NAMALWA (cell line): Measurements from ENCODE around the gene PIK3R2.
"Not testable (repeated sequence)": the region's sequence is repeated elsewhere in the genome, so short reads cannot be mapped to it uniquely, and the experiment has no call there.

Experiments
- DNase-seq: peaks from one replicate; pipeline ENCODE4 v3.0.0-alpha.2; 2015; ENCODE audit warnings: low spot score

The PIK3R2 gene

DNA sequence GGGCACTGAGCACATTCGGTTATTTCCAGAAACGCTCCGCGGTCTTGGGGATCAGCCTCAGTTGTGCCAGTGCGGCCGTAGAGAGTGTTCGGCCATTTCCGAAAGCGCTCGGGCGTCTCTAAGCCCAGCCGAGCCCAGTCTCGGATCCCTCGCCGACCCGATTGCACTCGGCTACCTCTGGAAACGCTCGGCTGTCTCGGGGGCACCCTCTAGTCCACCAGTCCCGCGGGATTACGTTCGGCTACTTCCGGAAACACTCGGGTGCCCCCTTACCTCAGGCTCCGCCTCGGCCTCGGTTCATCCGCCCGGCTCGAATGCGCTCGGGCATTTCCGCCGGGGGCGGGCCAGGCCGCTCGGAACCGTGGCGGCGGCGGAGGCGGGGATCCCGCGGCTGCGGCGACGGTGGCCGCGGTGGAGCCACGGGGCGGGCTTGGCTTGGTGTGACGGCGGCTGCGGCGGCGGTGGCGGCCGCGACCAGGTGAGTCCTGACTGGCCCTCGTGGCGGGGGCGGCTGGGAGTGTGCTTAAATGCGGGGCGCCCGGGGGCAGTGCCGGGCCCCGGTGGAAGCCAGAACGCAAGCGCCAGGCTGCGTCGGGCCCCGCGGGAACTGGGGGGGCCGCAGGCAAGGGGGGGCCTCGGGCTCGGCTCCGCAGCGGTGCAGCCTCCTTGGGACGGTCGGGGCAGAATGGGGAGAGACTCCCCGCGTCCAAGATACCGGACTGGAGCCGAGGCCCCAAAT lies at the start of gene PIK3R2:
Gene PIK3R2, plus strand, starts transcription at position 347 of the 739 bp plus-strand sequence. CDS start 2,717 bp downstream, outside the sequence.
- DNase-seq: peak; percentile 99

DNA sequence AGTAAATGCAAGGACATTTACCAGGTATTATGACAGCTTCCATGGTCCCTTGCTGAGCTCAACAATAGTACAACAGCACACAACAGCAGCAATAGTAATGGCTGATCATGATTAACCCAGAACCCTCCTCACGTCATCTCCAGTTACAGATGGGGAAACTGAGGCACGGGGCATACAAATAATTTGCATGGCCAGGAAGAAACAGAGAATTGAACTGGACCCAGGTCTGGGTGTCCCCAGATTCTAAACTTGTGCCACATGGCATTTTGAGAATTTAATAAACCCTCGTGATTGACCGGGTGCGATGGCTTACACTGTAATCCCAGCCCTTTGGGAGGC lies 48.2 kb upstream of the PIK3R2 start:
- no peak for DNase-seq

DNA sequence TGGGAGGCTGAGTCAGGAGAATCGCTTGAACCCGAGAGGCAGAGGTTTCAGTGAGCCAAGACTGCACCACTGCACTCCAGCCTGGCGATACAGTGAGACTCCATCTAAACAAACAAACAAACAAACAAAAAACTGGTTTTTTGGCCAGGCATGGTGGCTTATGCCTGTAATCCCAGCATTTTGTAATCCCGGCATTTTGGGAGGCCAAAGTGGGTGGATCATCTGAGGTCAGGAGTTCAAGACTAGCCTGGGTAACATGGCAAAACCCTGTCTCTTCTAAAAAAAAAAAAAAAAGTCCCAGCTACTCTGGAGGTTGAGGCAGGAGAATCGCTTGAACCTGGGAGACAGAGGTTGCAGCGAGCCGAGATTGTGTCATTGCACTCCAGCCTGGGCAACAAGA lies 47.7 kb upstream of the PIK3R2 start:
- not testable (repeated sequence) for DNase-seq

DNA sequence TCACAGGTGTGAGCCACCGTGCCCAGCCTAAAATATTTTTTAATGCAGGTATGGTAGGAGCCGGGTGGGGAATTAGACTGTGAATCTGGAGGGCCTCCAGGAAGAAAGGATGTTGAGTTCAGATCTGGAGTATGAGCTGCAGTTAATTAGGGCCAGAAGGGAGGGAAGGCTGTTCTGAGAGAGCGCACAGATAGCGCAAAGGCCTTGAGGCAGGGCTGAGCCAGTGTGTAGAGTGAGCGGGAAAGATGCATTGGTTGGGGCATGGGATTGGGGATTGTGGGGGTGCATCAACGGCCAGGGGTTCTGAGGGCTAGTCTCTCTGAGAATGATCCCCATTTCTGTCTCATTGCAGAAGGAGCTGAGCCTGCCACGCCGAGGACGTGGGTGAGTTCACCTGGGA lies 45.7 kb upstream of the PIK3R2 start:
- peak; percentile 21 for DNase-seq

DNA sequence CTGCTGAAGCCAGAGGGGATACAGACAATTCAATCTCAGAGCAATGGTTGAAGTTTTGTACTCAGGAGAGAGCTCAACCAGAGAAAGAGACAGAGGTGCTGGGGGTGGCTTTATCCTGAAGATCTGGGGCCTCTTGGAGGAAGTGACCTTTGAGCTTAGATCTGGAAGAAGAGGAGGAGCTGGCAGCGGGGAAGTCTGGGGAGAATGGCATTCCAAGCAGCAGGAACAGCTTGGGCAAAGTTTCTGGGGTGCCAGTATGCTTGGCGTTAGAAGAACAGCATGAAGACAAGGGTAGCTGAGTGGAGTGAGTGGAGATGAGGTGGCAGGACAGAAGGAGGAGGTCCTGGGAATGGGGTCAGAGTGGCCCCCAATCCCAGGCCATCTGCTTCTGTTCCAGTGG lies 44.1 kb upstream of the PIK3R2 start:
- peak; percentile 23 for DNase-seq

DNA sequence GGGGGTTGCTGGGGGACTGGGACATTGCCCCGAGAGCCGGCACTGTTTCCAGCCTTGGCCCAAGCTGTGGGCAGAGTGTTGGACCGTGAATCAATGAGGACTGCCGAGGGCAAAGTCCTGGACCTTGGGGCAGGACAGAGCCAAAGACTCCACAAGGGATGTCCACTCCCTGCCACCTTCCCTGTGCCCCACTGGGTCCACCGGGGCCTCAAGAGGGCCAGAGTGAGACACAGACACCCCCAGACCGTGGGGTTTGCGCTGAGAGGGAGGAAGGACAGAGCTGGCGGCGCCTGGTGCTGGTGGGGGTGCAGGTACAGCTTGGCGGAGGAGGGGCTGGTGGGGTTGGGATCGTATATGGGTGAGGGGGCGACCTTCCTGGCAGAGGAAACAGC lies 43.6 kb upstream of the PIK3R2 start:
- DNase-seq: no peak

DNA sequence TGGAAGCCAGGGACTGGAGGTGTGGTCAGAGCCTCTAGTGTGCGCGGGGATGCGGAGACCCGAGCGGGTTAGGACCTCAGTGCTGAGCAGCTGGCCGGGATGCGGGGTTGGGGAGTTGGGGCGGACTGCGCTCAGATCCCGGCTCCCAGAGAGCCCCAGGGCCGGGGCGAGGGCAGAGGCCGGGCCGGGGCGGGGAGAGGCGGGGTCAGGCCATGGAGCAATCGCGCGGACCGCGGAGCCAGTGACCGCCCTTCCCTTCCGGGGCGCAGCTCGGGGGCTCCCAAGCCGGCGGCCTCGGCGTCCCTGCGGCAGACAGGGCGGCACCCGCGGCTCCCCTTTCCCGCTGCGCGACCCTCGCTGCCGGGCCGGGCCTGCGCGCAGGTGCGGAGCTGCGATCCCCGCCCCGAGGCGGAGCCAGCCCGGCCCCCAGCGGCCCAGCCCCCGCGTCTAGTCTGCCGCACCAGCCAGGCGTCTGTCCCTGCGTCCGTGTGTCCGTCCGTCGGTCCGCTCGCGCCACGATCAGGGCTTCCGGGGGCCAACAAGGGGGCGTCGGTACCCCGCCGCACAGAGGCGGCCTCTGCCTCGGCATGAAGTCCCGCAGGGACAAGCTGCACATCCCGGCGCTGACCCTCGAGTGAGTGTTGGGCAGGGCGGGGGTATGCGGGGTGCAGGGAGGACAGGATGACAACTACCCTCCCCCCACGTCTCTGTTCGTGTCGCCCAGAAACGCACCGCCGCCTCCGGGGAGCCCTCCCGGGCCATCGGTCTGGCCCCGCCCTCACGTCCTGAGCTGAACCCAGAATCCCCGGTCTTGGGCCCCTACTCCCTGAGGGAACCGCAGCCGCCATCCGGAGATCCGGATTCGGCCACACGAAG lies 43.0 kb upstream of the PIK3R2 start:
- peak; percentile 47 for DNase-seq

DNA sequence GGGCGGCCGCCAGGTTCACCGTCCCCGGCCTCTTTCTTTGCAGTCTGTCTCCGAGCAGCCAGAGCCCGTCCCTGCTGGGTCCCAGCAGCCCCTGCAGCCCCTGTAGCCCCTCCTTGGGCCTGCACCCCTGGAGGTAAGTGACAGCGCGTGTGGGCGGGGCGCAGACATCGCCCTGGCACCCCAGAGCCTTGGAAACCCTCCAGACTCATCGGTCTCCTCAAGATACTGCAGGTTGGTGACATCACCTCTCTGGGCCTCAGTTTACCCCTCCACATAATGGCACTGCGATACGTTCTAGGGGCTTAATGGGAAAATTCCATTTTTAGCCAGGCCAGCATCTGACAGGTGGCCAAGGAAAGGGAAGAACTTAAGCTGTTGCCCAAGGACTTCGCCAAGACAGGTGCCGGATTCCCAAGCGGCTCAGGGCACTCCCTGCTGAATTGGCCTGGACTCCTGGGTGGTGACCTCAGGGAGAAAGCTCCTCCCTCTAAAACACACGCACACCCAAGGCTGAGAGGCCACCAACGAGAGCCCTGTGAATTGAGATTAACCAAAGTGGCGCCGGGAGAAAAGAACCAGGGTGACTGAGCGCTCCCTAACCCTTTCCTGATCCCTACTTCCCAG lies 42.2 kb upstream of the PIK3R2 start:
- DNase-seq: no peak

DNA sequence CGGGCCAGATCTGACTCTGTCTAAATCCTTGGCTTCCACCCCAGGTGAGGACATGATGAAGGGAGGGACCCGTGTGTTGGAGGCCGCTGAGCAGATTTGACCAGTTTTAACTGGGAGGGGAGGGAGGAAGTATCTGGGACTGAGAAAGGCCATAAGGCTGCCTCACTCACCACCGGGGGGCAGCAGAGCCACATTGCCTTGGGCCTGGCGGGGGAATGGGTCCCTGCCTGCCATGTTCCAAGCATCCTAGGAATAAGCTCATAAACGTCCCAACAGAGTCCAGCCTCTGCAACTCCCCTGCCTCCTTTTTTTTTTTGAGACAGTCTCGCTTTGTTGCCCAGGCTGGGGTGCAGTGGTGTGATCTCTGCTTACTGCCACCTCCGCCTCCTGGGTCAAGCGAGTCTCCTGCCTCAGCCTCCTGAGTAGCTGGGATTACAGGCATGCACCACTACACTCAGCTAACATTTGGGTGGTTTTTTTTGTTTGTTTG lies 39.9 kb upstream of the PIK3R2 start:
- peak; percentile 81 for DNase-seq

DNA sequence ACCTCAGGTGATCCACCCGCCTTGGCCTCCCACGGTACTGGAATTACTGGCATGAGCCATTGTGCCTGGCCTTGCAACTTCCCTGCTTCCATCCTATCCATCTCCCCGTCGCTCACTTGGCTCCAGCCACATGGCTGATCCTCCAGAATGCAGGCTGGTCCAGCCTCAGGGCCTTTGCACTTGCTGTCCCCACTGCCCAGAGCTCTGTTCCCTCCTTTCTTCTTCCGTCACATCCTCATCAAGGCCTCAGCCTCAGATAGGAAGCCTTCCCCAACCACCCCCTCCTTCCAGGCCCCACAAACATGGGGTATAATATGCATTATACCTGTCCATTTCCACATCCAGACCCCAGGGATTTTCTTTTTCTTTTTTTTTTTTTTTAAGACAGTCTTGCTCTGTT lies 39.1 kb upstream of the PIK3R2 start:
- no peak for DNase-seq

DNA sequence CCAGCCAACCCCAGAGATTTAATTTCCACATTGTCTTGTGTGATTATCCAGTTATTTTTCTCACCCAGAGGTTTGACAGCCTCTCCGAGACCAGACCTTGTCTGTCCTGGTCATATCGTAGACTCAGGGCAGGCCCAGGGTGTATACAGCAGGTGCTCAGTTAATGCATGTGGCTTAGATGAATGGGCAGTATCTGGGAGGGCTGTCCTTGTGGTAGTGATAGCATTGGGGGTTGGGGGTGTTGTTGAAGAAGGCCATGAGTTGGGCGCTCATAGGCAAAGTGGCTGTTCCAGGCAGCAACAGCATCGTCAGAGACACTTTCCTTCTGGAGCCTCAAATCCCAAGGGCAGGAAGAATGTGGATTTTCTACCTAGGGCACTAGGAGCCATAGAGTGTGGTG lies 38.5 kb upstream of the PIK3R2 start:
- DNase-seq: no peak

DNA sequence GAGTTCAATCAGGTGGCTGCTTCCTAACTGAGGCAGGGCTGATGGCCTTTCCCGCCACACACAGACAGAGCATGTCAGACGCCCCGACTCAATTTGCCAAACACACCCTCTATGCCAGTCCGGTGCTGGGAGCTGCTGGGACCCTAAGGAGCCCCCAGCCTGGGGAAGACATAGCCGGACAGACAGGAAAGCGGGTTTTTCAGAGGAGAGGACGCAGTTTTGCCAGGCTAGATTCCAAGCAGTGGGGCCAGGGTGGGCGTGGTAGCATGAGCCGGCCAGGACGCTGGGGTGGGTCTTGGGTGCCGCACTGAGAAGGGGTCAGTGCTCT lies 35.6 kb upstream of the PIK3R2 start:
- no peak for DNase-seq

DNA sequence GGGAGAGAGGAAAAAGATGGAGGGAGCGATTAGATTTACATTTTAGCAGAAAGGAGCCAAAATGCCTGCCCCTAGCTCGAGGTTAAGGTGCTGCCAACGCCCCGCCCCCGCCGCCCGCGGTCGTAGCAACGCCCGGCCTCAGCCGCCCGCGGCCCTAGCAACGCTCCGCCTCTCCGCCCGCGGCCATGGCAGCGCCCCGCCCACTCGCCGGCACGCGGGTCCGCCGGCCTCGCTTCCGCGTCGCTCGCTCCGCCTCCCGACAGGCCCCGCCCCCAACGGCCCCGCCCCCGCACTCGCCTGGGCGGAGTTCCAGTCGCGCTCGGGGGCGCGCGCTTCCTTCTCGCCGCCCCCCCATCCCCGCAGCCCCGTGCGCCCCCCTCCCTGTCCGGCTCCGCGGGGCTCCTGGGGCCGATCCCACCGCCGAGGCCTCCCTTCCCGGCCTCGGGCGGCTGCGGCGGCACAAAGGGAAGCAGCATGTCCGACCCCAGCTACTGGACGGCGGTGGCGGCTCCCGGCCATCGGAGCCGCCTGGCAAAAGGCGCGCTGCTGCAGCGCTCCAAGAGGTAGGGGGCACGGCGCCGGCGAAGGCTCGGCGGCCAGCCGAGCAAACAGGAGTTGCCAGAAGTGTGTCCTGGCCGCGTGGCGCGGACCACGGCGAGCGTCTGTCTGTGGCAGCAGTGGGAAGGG lies 35.1 kb upstream of the PIK3R2 start:
- peak; percentile 91 for DNase-seq

DNA sequence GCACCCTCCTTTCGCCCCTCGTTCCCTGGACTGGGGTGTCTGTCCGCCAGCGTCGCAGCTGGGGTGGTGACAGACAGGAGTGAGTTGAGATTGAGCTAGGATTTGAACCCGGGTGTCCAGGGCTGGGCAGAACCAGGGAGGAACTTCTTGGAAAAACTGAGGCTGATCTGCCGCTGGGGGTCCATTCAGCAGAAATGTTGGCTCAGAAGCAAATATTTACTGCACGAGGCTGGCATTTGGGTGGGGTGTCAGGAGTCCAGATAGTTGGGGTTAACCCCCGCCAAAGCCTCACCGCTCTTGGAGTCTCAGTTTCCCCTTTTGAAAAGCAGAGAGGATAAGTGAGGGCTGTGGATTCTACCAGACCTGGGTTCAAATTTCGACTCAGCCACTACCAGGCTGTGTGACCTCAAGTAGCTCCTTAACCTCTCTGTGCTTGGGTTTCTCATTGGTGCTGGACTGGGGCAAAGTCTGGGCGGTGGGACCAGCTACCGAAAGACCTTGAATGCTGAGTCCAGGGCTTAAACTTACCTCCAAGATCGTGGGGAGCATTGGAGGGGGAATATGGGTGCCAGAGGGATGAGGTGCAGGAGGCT lies 34.4 kb upstream of the PIK3R2 start:
- no peak for DNase-seq

DNA sequence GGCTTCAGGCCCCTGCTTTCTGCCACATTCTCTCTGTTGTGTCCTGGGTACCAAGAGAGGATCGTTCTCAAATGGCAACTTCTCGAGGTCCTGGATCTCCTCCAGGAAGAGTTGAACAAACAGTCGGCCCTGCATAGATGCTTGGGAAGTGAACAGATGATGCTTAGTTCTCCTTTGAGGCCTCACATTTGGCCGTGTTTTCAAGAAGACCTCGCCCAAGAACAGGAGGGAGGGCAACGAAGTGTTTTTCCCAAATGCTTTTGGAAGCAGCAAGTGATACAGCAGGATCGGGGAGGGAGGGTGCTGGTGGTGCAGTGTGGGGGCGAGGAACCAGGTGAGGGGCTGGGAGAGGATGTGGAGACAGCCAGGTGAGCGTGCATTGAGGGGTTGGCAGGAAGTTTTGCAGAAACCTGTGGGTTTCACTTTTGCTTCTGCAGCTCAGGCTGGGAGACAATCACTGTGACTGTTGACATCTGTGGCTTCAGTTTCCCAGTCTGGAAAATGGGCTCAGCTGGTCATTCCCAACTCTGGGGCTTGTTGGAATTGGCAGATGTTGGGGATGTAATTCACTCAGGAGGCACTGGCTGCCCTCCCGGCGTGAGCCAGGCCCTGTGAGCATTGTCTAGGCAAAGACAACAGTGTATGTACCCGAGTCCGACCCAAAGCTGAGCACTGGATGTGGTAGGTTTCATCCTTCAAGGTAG lies 33.8 kb upstream of the PIK3R2 start:
- DNase-seq: no peak

DNA sequence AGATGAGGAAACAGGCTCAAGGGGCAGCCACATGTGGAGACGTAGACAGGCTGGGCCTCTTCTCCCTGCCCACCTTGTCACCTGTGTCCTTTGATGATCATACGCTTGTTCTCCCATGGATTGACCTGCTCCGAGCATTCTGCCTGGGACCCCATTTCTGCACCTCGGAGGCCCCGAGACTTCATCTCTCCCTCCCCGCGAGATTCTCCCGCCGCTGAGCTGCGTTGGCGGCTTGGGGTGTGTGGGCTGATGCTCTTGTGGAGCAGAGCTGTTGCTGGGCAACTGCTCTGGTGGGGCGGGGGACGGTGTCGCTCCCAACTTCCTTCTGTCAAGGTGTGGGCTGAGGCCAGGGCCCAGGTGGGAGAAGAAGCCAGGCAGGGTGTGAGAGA lies 33.3 kb upstream of the PIK3R2 start:
- DNase-seq: no peak

DNA sequence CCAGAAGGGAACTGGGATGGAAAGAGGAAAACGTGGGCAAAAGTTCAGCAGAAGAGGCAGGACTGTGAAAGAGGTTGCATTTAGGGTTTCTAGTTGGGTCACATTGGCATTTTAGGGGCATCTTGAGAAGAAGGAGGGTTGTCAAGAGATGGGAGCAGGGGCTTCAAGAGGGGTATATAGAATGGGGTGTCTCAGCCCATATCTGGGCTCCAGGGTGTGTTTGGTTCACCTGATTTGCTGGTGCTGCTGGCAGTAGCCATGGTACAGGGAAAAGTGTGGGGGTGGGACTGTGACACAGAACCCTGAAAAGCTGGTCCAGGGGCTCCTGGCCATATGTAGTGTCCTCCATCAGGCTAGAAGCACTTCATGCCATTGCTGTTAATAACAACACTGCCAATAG lies 32.8 kb upstream of the PIK3R2 start:
- DNase-seq: no peak

DNA sequence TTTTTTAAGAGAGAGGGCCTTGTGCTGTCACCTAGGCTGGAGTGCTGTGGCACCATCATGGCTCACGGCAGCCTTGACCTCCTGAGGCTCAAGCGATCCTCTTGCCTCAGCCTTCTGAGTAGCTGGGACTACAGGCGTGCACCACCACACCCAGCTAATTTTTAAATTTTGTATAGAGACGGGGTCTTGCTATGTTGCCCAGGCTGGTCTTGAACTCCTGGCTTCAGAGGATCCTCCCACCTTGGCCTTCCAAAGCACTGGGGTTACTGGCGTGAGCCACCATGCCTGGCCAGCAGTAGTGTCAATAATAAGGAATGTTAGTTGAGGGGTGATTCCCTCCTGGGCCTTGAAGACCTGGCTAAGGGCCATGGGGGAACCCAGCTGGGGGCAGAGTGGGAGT lies 31.8 kb upstream of the PIK3R2 start:
- DNase-seq: no peak

DNA sequence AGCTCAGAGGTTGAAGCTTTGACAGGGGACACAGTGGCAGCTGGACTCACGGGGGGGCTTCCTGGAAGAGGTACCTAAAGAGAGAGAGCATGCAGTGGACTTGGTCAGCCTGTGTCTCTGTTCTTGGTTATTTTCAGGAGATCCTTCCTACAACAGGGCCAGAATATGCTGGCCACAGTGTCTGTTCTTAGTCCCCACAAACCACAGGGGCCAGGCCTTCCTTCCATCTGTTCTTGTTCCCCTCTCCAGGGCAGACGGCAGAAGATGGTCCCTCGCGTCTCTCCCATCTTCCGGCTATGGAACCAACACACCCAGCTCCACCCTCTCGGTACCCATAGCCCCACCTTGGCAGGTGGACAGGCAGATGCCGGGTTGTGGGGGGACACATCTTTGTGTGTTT lies 30.5 kb upstream of the PIK3R2 start:
- DNase-seq: no peak

DNA sequence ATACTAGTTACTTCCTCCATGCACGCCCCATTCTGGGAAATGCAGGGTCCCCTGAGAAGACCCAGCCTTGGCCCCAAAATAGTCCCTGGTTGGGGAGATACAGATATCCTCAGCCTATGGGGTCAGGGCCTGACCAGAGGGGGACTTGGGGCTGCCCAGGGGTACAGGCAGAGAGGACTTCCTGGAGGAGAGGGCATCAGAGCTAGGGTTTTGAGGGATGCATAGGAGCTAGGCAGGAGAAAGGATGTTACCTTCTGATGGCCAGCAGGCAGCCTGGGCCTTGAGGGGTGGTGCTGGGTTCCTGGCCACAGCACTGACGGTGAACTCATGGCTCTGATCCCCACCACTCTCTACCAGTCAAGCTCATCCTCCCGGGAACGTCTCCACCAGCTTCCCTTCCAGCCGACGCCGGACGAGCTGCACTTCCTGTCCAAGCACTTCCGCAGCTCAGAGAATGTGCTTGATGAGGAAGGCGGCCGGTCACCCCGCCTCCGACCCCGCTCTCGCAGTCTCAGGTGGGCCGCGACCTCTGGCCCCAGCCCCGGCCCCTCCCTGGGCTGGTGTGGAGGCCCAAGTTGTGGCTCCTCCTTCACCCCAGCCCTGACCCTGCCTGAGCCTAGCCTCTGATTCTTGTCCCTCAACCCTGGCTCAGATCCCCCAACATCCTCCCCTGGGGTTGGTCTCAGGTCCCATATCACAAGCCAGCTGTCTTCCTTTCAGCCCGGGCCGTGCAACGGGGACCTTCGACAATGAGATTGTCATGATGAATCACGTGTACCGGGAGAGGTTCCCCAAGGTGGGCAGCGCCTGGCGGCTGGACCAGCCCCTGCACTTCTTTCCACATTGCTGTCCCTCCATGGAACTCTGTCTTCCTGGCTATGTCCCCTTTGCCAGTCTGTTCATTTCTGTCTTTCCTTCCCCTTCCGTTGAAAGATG lies 29.8 kb upstream of the PIK3R2 start:
- DNase-seq: no peak
